Heart right ventricle (tissue), 16 donors: Measurements from ENCODE around the gene ATG12. TPM values are rescaled to one million over a fixed set of nuclear protein-coding genes. Genes with fewer than 3 reads are reported as not detected.
A peak's percentile ranks its signal among the peaks of the same experiment; 100 is the strongest.
"Not testable (repeated sequence)": the region's sequence is repeated elsewhere in the genome, so short reads cannot be mapped to it uniquely, and the experiment has no call there.

ENCODE experiments used
- ATAC-seq, 8 donors: fragments of 200-7000 bp; cut with Tn5 transposase; one replicate each; pipeline ENCODE4 v1.9.1; 2020; ENCODE audit warnings: mild to moderate bottlenecking in 8 of 8, moderate library complexity in 8 of 8, moderate number of reproducible peaks in 1 of 8
- DNase-seq, 2 donors: peaks; one replicate each; pipeline ENCODE4 v3.0.0-alpha.2; 2020
- H3K27ac ChIP-seq, 10 donors: fragments of 200-600 bp; sonication (generic) in 2 of 10; one replicate each; pipeline versions ENCODE4 v1.5.0 to v1.8.0; 2020 to 2022; ENCODE audit warnings: mild to moderate bottlenecking in 3 of 10
- H3K27me3 ChIP-seq, 7 donors: fragments of 200-600 bp; one replicate each; pipeline ENCODE4 v1.8.0; 2021 to 2022; ENCODE audit warnings: mild to moderate bottlenecking in 2 of 7
- H3K36me3 ChIP-seq, 9 donors: fragments of 200-600 bp; sonication (generic) in 1 of 9; one replicate each; pipeline versions ENCODE4 v1.5.0 to v1.8.0; 2020 to 2022; ENCODE audit warnings: mild to moderate bottlenecking in 2 of 9
- H3K4me1 ChIP-seq, 9 donors: fragments of 200-600 bp; sonication (generic) in 1 of 9; one replicate each; pipeline versions ENCODE4 v1.5.0 to v1.8.0; 2020 to 2022; ENCODE audit warnings: mild to moderate bottlenecking in 4 of 9
- H3K4me3 ChIP-seq, 10 donors: fragments of 200-600 bp; sonication (generic) in 2 of 10; one replicate each; pipeline versions ENCODE4 v1.5.0 to v1.8.0; 2020 to 2022; ENCODE audit warnings: mild to moderate bottlenecking in 7 of 10, moderate library complexity in 2 of 10
- H3K9me3 ChIP-seq, 11 donors: fragments of 200-600 bp in 10 of 11; sonication (generic) in 2 of 11; one replicate each; pipeline versions ENCODE4 v1.5.0 to v1.8.0; 2013 to 2022; ENCODE audit warnings: mild to moderate bottlenecking in 2 of 11, control low read depth in 1 of 11, moderate library complexity in 1 of 11
- CTCF ChIP-seq, 9 donors: fragments of 200-600 bp; sonication (generic) in 2 of 9; IDR thresholded peaks; one replicate each; pipeline versions ENCODE4 v1.5.0 to v1.8.0; 2021 to 2022; ENCODE audit warnings: antibody characterized with exemption in 9 of 9, mild to moderate bottlenecking in 5 of 9, moderate library complexity in 1 of 9
- WGBS, 2 donors: extraction: QIAGEN DNeasy Blood & Tissue Kit; methylation state at CpG; one replicate each; pipeline ENCODE4 v1.1.7; 2013; ENCODE audit warnings: inconsistent platforms in 1 of 2; 5-methylcytosine and 5-hydroxymethylcytosine counted together
- intact Hi-C, 10 donors: fragments of 100-400 bp; cut with DNase I; formaldehyde crosslinking; loops; one replicate each; pipeline versions ENCODE4 v1.11.1 to v1.14.2; 2022
- long read RNA-seq, 3 donors: library from polyadenylated mRNA; unstranded; transcript quantifications; one replicate each; pipeline ENCODE4 v2.0.0, GENCODE V29; 2020 to 2021
- polyA plus RNA-seq, 2 donors: library from polyadenylated mRNA; stranded (reverse); fragments of 200-250 nt; gene quantifications; one replicate each; pipeline ENCODE4 v1.2.3, GENCODE V29; 2013
- total RNA-seq, 10 donors: library from RNA; stranded (reverse); fragmentation: NEBNext Ultra II Directional in 3 of 10; extraction: Animal tissue kit (Norgen Biotek cat#: 25700) in 3 of 10; gene quantifications; one replicate each; pipeline versions ENCODE4 v1.2.1 to v1.2.4, GENCODE V29; 2021 to 2023
- donor health status: Arrhythmogenic right ventricular cardiomyopathy.
- donor health status: ischemic (EF 13 %, LVEDD 7.1; RV severe dilation, severe dysfunction).
- donor health status: healthy with polysubstance abuse.
- donor health status: DM: no; HTN: yes; CAD: no.
- donor health status: DM: no; HTN: no; CAD: no.
- donor health status: ischemic (EF 25% LVEDD 6.9; RV normal size, moderate dysfunction).
- donor health status: ischemic (EF 25% LVEDD 5.7; RV mildly dilated, moderate dysfunction).
- donor health status: healthy.
- donor health status: DM: yes; HTN: yes; CAD: no.
- donor health status: Ischemic cardiomyopathy.
- donor health status: ischemic (EF 35%, LVEDD 5.7; RV mildly dilated, moderate dysfunction).
- donor health status: nonischemic (EF 11% LVEDD 7.7; RV severe dilation, severe dysfunction).
- donor health status: DM: yes; HTN: yes; CAD: no.
- donor health status: PGD.
- donor health status: ischemic (EF 29% LVEDD 5.4; RV normal size, mild dysfunction).
- donor health status: nonischemic (EF 23%, LVEDD 6.1; RV moderate dilation, normal function).

The ATG12 gene
- total RNA-seq (10 to 100 TPM; 18.0 to 29.8 (median 24.3) TPM), polyA plus RNA-seq (10 to 100 TPM; 27.2 to 28.6 TPM)
- long read RNA-seq, donor 1, full-length matches to known transcripts, result 33 of 38 reads
- long read RNA-seq, donor 1, partial matches to known transcripts, result 2 of 38 reads
- long read RNA-seq, donor 1, other reads (novel, unspliced or antisense), result 3 of 38 reads
- long read RNA-seq, donor 2, full-length matches to known transcripts, result 28 of 34 reads
- long read RNA-seq, donor 2, partial matches to known transcripts, result 2 of 34 reads
- long read RNA-seq, donor 2, other reads (novel, unspliced or antisense), result 4 of 34 reads
- long read RNA-seq, donor 3, full-length matches to known transcripts, result 79 of 86 reads
- long read RNA-seq, donor 3, partial matches to known transcripts, result 2 of 86 reads
- long read RNA-seq, donor 3, other reads (novel, unspliced or antisense), result 5 of 86 reads

- H3K27ac ChIP-seq, result peak within 1 kb of the TSS; percentile 83 to 98 (median 95)
- H3K9me3 ChIP-seq, result no peaks in the 10 kb centered on the region
- no peak for TF ChIP-seq CTCF (IDR thresholded peaks at IDR 0.05)
- 6 to 8% methylated on average over 65 of the region's 65 CpGs for WGBS, 2 donors
- peaks cover 0 to 18% (median 7%) of the 10 kb centered on the region in 9 donors for H3K36me3 ChIP-seq
- DNase-seq, result peak; percentile 92
- intact Hi-C loops, result loop anchor here in 6 of 10 donors (1.0 to 10.0 kb wide), 8 partner anchors 207 to 527 kb away; partner anchors contain the start of genes TMED7 (in 3 of the 6) and COMMD10 (in 1 of the 6)
- peak within 1 kb of the TSS; percentile 59 to 96 (median 90) for H3K4me3 ChIP-seq
- no peaks in the 10 kb centered on the region for H3K27me3 ChIP-seq
- H3K4me1 ChIP-seq, result peaks cover 4 to 70% (median 56%) of the 10 kb centered on the region in 9 donors
- peak; percentile 96 to 98 (median 96) for ATAC-seq
Measured at GRCh38 chr5:115841382-115842088, at the start of gene ATG12, which contains the start of gene AP3S1. Gene ATG12, minus strand, starts transcription at chr5:115841565. Its CDS starts 13 bp downstream, at chr5:115841552. Gene AP3S1, plus strand, starts transcription at chr5:115841935. Its CDS starts 103 bp downstream, at chr5:115842038.

- TF ChIP-seq CTCF (IDR thresholded peaks at IDR 0.05), result peak in 4 of 9 donors; percentile 25 to 40 (median 33)
- no peaks in the 10 kb centered on the region for H3K4me1 ChIP-seq
- H3K4me3 ChIP-seq, result no peak overlapping the region
- ATAC-seq (no peak), DNase-seq (no peak)
- no peaks in the 10 kb centered on the region for H3K9me3 ChIP-seq
- H3K27me3 ChIP-seq, result no peaks in the 10 kb centered on the region
- H3K36me3 ChIP-seq, result peaks cover 0 to 16% (median 0%) of the 10 kb centered on the region in 9 donors
- 66 to 71% methylated on average over 1 of the region's 1 CpG for WGBS, 2 donors
- intact Hi-C loops, result loop anchor here in 1 of 10 donors (5.0 kb wide), 1 partner anchor 179 kb away; no protein-coding TSS in a partner anchor
- H3K27ac ChIP-seq, result no peak overlapping the region
Measured at GRCh38 chr5:115888027-115888426, 46.7 kb upstream of the ATG12 start.

GRCh38 chr5:115885208-115885607 is 43.8 kb upstream of the ATG12 start:
- not testable (repeated sequence) for H3K4me3 ChIP-seq, H3K4me1 ChIP-seq, ATAC-seq, H3K27ac ChIP-seq, H3K27me3 ChIP-seq, H3K9me3 ChIP-seq, DNase-seq
- intact Hi-C loops, result loop anchor here in 1 of 10 donors (5.0 kb wide), 1 partner anchor 182 kb away; no protein-coding TSS in a partner anchor
- 81 to 86% methylated on average over 3 of the region's 3 CpGs for WGBS, 2 donors
- H3K36me3 ChIP-seq, result peaks cover 0 to 17% (median 0%) of the 10 kb centered on the region in 9 donors

GRCh38 chr5:115884704-115885103 is 43.3 kb upstream of the ATG12 start:
- Histone ChIP-seq H3K27me3 (no peaks in the 10 kb centered on the region), H3K36me3 (peaks cover 0 to 17% (median 0%) of the 10 kb centered on the region in 9 donors), H3K27ac (no peak overlapping the region), H3K4me1 (no peaks in the 10 kb centered on the region), H3K4me3 (no peak overlapping the region), H3K9me3 (peaks cover 0 to 9% (median 0%) of the 10 kb centered on the region in 11 donors)
- TF ChIP-seq CTCF (IDR thresholded peaks at IDR 0.05), result no peak
- DNase-seq, result no peak
- intact Hi-C loops, result loop anchor here in 1 of 10 donors (5.0 kb wide), 1 partner anchor 183 kb away; no protein-coding TSS in a partner anchor
- WGBS, 2 donors, result 95% methylated on average over 1 of the region's 1 CpG
- ATAC-seq, result no peak

- 96% methylated on average over 8 of the region's 8 CpGs for WGBS, 2 donors
- H3K4me3 ChIP-seq, intact Hi-C loops, H3K27ac ChIP-seq, ATAC-seq, DNase-seq, H3K27me3 ChIP-seq, H3K4me1 ChIP-seq, H3K9me3 ChIP-seq: not testable (repeated sequence)
- peaks cover 0 to 17% (median 0%) of the 10 kb centered on the region in 9 donors for H3K36me3 ChIP-seq
Measured at GRCh38 chr5:115882434-115882833, 41.1 kb upstream of the ATG12 start.

GRCh38 chr5:115877342-115877741 is 36.0 kb upstream of the ATG12 start:
- H3K27ac ChIP-seq, H3K9me3 ChIP-seq, ATAC-seq, DNase-seq, H3K4me3 ChIP-seq, H3K27me3 ChIP-seq, H3K4me1 ChIP-seq, intact Hi-C loops: not testable (repeated sequence)
- H3K36me3 ChIP-seq, result peaks cover 0 to 18% (median 0%) of the 10 kb centered on the region in 9 donors
- WGBS, 2 donors, result 94 to 95% methylated on average over 5 of the region's 5 CpGs
